Glomerular visceral epithelial cell (primary cell): ENCODE results near the gene ISOC2.
A peak's percentile ranks its signal among the peaks of the same experiment; 100 is the strongest.
"Not testable (repeated sequence)": the region's sequence is repeated elsewhere in the genome, so short reads cannot be mapped to it uniquely, and the experiment has no call there.

Experiments used
- DNase-seq: peaks from one replicate; pipeline ENCODE4 v3.0.0-alpha.2; 2016; ENCODE audit errors: extremely low spot score

Gene ISOC2, protein sequence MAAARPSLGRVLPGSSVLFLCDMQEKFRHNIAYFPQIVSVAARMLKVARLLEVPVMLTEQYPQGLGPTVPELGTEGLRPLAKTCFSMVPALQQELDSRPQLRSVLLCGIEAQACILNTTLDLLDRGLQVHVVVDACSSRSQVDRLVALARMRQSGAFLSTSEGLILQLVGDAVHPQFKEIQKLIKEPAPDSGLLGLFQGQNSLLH

DNA sequence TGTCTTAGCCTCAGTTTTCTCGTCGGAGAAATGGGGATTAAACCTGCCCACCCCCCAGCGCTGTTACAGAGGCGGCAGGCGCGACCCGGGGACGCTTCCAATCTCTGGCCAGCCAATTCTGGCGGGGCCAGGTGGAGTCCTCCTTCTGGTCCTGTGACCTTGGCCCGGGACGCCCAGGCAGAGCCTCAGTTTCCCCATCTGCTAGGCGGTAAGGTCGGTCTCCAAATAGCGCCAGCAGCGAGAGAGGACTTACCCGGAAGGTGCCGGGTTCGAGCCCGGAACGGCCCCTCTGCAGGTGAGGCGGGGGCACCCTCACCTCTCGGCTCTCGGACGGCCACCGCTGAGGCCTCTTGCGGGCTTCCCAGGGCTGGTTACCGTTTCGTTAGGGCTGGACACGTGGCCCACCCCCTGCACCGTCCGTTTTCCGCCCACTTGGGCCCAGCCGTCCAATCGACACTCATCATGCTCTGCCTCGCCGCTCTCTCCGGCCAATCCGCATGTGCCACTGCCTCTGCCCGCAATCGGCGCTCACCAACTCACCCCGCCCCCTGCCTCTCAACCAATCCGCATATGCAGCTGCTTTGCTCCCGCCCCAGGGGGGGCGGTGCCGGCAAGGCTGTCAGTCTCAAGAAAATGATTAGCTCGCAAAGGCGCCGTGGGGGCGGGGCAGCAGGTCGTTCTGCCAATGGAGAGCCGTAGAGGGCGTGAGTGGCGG, at the start of gene ISOC2:
ISOC2 (minus strand) TSS at position 384 of the 715 bp plus-strand sequence. CDS start 5,156 bp downstream, outside the sequence.
- DNase-seq, result peak; percentile 100

DNA sequence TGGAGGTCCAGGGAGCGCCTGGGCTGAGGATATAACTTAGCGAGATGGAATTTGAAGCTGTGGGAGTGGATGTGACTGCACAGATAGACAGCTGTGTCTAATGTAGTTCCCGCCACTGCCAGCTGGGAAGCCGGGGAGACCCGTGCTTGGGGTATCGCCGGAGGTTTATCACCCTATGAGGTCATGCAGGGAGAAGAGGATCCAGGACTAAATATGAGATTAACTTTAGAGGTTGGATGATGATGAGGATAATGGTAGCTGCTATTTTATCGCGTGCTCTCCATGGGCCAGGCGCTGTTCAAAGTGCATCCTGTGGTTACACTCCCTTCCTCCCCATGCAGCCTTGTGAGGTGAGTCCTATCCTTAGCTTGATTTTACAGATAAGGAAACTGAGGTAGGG, 46.7 kb upstream of the ISOC2 start:
- DNase-seq, result no peak

DNA sequence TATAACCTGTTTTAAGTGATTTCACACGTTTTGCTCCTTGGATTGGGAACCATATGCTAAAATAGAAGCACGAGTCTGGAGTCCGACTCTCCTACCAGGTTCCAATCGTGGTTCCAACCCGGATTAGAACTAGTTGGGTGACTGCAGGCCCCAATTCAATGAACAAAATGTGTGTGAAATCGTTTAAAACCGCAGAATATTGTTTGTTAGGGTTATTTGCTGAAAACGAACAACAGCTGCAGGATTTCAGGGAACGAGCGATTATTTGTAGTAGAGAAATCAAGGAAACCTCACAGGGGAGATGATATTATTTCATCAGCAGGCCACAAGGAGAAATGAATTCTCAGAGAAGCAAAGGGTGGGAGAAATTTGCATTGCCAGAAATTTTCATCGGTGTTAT, 43.5 kb upstream of the ISOC2 start:
- DNase-seq, result no peak

DNA sequence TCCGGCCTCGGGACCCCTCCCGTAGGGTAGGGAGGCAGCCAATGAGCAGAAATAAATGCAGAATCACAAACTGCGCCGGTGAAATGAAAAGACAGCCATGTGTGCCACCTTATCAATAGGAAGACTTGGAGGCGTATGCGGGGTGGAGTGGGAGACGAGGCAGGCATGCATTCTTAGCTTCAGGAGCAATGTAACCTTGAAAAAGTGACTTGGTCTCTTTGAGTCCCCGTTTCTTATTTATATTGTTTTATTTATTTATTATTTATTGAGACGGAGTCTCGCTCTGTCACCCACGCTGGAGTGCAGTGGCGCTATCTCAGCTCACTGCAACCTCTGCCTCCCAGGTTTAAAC, 42.8 kb upstream of the ISOC2 start:
- DNase-seq, result no peak

DNA sequence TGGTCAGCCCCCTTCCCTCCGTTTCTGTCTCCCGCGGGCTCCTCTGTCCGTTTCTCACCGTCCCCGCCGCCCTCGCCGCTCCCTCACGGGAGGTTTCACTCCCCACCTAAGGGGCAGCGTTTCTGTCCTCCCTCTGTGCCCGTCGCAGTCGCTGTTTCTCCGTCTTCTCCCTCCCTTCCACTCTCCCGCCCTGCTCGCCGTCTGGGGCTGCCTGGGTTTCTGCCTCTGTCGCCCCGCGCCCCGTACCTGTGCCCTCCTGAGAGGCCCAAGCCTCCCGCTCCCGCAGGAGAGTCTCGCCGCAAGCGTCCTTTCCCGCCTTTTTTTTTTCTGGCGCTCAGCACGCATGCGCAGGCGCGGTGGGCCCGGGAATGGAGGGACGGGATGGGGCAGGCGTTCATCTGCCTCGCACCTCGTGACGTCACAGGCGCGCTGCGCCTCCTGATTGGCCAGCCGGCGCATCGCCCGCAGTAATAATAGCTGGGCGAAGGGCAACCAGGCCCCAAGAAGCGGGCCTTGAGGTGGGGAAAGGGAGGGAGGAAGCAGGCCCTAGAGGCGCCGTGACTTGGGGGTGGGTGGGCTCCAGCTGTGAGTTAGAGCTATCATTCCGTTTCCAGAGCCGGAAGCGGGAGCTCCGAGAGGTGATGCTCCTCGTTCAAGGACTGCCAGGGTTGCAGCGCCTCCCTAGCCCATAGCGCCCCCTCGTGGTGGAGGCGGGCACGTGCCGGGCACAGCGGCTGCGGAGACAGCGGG, 42.2 kb upstream of the ISOC2 start:
- DNase-seq, result peak; percentile 95

DNA sequence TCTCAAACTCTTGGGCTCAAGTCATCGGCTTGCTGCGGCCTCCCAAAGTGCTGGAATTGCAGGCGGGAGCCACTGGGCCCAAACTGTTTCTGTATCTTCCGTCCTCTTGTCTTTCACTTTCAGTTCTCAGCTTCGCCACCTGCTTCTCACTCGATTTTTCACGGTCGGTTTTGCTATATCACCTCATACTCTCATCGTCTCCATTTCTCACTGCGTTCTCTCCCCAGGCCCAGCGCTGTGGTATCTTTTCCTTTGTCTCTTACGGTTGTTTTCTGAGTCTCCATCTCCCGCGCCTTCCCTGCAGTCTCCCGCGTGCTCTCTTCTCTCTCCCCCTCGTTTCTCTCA, 41.7 kb upstream of the ISOC2 start:
- no peak for DNase-seq

DNA sequence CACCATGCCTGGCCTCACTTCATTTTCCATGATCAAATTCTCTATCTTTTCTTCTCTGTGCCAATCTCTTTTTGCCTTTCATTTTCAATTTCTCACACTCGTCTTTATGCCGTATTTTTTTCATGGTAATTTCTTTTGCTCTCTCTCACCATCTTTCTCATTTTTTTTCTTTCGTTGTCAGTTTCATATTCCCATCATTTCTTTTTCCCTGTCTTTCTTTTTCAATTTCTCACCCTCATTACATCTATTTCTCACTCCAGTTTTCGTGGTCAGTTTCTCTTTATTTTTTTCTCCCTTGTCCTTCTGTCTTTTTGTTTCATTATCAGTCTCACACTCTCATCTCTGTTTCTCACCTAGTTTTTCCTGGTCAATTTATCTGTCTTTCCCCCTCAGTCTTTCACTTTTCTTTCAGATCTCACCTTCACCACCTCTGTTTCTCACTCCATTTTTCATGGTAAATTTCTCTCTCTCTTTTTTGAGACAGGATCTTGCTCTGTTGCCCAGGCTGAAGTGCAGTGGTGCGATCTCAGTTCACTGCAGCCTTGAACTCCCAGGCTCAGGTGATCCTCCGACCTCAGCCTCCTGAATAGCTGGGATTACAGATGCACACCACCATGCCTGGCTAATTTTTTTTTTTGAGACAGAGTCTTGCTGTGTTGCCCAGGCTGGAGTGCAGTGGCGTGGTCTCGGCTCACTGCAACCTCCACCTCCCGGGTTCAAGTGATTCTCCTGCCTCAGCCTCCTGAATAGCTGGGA, 40.9 kb upstream of the ISOC2 start:
- DNase-seq, result no peak

DNA sequence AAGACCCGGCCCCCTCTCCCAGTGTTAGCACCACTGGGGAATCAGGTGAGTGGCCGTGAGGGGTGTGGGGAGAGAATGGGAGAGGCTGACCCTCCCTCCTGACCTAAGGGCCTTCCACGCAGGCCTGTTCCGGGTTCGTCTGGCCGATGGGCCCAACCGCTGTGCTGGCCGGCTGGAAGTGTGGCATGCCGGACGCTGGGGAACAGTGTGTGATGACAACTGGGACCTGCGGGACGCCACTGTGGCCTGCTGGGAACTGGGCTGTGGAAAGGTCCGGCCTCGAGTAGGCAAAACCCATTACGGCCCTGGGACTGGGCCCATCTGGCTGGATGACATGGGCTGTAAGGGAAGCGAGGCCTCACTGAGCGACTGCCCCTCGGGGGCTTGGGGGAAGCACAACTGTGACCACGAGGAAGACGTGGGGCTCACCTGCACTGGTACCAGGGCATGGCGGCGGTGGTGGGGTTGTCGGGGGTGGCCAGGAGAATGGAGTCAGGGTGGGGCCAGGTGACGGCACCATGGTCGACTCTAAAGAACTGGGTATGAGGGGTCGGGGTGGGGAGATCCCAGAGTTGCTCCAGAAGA, 39.0 kb upstream of the ISOC2 start:
- DNase-seq, result no peak

DNA sequence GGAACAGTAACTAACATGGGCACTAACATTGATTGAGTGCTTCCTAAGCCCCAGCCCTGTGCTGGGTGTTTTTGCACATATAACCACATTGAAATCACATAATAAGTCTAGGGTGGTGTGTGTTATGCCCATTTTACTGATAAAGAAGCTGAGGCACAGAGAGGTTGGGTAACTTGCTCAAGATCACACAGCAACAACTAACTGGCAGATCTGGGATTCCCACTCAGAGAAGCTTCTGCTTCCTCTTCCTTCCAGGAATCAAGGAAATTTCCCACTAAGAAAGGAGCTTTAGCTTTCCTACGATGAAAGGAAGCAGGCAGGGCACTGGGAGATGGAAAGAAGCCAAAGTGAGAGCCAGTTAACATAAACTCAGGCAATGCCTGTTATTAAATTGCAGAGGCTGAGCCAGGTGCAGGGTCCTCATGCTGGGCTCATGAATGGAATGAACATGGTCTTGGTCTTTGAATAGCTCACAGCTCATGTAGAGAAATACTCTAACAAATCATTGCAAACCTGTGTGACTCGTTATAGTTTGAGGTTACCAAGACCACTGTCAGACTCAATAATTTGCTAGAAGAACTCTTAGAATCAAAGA, 36.9 kb upstream of the ISOC2 start:
- no peak for DNase-seq

DNA sequence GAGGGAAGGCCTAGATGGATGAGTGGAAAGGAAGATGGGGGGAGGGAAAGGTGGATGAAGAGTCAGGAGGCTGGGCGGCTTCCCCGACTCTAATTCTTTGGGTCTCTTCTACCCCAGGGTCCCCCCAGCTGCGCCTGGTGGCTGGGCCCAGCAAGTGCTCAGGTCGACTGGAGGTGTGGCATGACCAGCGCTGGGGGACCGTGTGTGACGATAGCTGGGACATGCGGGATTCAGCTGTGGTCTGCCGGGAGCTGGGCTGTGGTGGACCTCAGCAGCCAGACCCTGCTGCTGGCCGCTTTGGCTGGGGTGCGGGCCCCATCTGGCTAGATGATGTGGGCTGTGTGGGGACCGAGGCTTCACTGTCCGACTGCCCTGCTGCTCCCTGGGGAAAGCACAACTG, 36.3 kb upstream of the ISOC2 start:
- no peak for DNase-seq

DNA sequence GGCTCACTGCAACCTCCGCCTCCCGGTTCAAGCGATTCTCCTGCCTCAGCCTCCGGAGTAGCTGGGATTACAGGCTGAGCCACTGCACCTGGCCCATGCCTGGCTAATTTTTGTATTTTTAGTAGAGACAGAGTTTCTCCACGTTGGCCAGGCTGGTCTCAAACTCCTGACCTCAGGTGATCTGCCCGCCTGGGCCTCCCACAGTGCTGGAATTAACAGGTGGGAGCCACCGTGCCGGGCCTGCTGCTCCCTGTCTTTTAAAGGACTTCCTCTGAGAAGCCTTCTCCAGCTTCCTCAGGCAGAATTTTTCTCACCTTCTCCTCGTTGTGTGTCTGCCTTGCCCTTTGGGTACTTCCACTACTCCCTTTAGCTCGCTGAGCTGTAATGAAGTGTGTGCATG, 35.4 kb upstream of the ISOC2 start:
- DNase-seq, result not testable (repeated sequence)

DNA sequence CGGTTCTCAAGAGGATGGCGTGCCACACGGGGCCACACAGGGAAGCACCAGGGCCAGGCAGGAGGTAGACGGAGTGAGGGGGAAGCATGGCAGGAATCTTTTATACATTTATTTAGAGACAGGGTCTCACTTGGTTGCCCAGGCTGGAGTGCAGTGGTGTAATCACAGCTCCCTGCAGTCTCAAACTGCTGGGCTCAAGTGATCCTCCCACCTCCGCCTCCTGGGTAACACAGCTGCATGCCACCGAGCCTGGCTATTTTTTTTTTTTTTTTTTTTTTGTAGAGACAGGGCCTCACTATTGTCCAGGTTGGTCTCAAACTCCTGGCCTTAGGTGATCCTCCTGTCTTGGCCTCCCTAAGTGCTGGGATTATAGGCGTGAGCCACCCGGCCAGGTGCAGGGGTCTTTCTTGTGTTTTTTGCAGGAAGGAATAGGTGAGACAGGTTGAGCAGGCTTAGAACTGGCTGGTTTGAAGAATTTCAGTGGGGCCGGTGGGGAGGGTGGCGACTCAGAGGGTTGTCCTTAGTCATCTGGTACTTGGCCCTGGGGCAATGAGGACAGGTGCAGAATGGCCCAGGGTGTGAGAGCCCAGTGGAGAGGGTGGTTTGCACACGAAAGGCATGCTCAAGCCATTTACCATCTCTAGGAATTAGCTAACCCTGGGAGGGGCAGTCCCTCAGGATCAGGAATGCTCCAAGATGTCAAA, 34.4 kb upstream of the ISOC2 start:
- no peak for DNase-seq

DNA sequence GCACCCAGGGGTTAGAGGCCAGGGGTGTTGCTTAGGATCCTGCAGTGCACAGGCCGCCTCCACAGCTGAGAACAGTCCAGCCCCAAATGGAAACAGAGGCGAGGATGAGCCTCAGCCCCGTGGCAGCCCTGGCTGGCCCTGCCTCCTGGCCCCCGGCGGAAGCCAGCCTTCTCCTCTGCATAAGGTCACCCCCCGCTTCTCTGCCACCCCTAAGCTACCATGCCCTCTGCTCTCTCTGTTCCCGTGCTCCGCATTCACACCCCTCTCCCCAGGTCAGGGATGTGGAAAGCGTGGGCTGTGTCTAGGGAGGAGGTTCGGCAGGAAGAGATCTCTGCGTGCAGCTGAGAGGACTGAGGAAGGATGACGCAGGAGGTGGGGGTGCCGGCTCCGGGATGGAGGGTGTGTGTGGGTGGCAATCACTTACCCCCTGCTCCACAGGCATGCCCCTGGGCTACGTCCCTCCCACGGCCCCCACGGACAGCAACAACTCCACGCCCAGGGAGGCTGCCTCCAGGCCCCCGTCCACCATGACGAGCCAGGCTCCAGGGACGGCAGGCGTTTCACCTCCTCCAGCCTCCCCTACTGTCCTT, 32.8 kb upstream of the ISOC2 start:
- no peak for DNase-seq

DNA sequence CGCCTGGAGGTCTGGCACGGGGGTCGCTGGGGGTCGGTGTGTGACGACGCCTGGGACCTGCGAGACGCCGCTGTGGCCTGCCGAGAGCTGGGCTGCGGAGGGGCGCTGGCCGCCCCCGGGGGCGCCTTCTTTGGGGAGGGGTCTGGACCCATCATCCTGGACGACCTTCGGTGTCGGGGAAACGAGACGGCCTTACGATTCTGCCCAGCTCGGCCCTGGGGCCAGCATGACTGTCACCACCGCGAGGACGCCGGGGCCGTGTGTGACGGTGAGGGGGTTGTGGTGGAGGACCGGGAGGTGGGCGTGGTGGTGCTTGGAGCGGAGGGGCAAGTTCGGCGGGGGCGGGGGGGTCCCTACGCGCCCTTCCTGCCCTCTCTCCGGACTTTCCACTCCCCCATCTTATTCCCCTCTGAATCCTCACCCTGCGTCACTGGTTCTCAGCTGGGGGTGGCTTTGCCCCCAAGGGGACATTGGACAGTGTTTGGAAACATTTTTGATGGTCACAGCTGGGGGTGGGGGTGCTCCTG, 32.3 kb upstream of the ISOC2 start:
- DNase-seq, result no peak

DNA sequence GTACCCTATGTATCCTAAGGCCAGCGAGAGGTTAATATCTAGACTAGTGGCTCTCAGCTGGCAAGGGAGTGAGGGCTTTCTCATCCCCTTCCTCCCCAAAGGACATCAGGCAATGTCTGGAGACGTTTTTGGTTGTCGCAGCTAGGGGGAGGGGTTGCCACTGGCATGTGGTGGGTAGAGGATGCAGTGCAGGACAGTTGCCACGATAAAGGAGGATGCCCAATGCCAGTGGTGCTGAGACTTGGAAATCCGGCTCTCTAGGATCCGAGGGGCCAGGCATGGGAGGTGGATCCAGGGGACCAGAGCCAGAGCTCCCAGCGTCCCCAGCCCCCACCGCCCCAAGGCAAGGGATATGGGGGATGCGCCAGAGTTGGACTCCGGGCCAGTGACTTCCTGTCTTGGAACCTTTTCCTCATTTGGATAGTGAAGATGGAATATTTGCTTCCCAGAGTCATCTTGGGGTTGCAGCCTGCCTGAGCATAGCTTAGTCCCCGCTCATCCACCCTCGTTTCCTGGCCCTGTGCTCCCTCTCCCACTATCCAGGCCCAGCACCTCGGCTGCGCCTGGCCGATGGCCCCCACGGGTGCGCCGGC, 31.7 kb upstream of the ISOC2 start:
- no peak for DNase-seq

DNA sequence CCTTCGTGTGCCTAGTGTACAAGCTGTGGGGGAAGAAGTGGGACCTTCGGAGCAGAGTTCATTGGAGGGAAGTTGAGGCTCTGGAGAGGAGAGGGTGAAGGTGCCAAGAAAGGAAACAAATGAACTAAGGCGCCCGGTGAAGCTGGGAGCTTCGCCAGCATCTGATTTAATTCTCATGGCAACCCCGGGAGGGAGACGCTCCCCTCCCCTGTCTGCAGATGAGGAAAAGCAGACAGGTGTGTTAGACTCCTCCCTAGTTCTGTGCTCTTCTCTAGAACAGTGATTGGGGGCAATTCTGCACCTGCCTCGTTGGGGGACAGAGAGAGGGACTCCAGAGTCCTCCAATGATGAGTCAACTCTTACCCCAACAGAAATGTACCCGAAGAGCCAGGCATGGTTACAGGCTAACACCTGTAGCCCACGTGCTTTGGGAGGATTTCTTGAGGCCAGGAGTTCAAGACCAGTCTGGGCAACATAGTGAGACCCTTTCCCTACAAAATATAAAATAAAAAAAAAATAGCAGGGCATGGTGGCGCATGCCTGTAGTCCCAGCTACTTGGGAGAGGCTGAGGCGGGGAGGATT, 31.0 kb upstream of the ISOC2 start:
- no peak for DNase-seq

DNA sequence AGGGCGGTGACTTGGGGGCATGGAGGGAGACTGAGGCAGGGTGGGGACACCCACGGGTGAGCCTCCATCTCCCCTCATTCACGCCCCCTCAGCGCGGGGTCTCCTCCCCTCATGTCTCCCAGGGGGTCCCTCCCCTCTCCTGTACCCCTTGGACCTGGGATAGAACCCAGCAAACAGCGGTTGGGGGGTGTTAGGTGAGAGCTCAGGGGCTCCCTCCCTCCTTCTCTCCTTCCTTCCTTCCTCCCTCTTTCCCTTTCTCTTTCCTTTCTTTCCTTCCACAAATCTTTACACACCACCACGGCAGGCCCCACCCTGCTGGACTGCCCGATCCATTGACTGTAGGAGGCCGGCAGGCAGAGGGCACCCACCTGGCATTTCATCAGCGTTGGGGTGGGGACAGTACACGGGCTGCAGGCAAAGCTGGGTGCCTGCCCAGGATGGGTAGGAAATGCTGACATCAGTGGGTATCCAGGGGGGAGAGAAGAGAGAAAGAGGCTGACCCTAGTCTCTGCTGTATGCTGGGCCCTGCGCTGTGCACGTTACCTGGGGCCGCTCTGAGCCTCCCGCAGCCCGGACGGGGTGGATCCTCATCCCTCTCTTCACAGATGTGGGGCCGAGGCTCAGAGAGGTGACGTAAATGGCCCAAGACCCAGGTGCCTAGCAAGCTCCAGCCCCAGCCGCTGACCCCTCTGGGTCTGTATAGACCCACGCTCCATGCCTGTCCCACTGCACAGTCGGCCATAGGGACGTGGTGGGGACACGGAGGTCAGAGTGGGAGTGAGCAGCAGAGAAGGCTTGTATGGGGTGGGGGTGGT, 30.3 kb upstream of the ISOC2 start:
- DNase-seq, result no peak

DNA sequence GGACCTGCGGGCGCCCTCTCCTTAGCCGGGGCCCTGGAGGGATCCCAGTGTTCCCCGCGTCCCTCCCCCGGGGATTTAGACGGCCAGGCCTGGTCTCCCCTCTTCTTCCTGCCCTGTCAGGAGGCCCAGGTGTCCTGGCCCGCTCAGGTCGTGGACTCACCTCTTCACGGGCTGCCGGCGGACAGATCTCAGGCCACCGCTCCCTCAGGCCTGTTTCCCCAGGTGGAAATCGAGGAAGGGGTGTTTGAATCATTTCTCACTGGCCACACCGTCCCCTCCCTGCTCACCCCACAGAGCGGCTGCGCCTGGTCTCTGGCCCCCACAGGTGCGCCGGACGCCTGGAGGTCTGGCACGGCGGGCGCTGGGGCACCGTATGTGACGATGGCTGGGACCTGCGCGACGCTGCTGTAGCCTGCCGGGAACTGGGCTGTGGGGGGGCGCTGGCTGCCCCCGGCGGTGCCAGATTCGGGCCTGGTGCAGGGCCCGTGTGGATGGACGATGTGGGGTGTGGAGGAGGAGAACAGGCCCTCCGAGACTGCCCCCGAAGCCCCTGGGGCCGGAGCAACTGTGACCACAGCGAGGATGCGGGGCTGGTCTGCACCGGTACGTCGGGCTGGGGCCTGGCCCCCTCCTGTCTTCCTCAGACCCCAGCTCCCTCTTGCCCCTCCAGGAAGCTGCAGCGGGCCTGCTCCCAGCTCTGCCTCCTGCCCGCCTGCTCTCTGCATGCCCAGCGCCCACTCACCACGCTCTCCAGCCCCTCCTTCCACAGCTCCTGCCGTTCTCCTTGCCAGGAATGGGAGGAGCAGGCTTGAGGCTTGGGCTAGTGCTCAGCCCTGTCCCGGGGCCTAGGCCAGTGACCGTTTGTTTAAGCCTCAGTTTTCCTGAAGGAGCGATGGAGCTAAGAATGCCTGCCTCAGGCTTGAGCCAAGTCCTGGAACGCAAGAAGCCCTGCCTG, 29.3 kb upstream of the ISOC2 start:
- no peak for DNase-seq
